PC-3 (cell line): ENCODE results near the gene REXO1. TPM values are rescaled to one million over a fixed set of nuclear protein-coding genes. Genes with fewer than 3 reads are reported as not detected.

Experiments
- ATAC-seq: fragments of 200-7000 bp; cut with Tn5 transposase; 2 replicates; pipeline ENCODE4 v1.9.1; 2020; ENCODE audit warnings: mild to moderate bottlenecking, moderate library complexity
- BruUV-seq: library from RNA; stranded (reverse); fragments of 400-500 nt; replicated peaks from 2 replicates; lab custom pipeline; 2021; lab: Mats Ljungman, UMichigan
- CTCF ChIA-PET: fragments of 300-600 bp; sonication (Branson Sonifier 250); formaldehyde crosslinking; loops from one replicate; lab custom pipeline; 2022; ENCODE audit warnings: antibody characterized with exemption; lab: Charles Lee
- POLR2A ChIA-PET: fragments of 300-600 bp; sonication (Branson Sonifier 250); formaldehyde crosslinking; loops from one replicate; lab custom pipeline; 2022; ENCODE audit warnings: antibody characterized with exemption; ENCODE audit not compliant: unreplicated experiment; lab: Charles Lee
- DNase-seq: peaks from one replicate; pipeline ENCODE4 v3.0.0-alpha.2; 2015
- H2AFZ ChIP-seq: fragments of 300-600 bp; sonication (generic); 2 replicates; pipeline ENCODE4 v1.6.0; 2016; ENCODE audit warnings: antibody characterized with exemption, low read length
- H3F3A ChIP-seq: fragments of 300-600 bp; sonication (generic); one replicate; pipeline ENCODE4 v1.6.0; 2017; ENCODE audit warnings: antibody characterized with exemption, low read length, control low read depth, mild to moderate bottlenecking; ENCODE audit not compliant: unreplicated experiment
- H3K27ac ChIP-seq: fragments of 300-600 bp; sonication (generic); 2 replicates; pipeline ENCODE4 v1.5.1; 2016; ENCODE audit warnings: mild to moderate bottlenecking, low read length
- H3K27me3 ChIP-seq: fragments of 300-600 bp; sonication (generic); 2 replicates; pipeline ENCODE4 v1.6.1; 2016; ENCODE audit warnings: low read length, mixed read lengths
- H3K36me3 ChIP-seq: fragments of 300-600 bp; sonication (generic); 2 replicates; pipeline ENCODE4 v1.6.1; 2016; ENCODE audit warnings: low read depth, mixed run types, low read length, mixed read lengths
- H3K4me1 ChIP-seq: fragments of 300-600 bp; sonication (generic); 2 replicates; pipeline ENCODE4 v1.5.1; 2016; ENCODE audit warnings: low read length; ENCODE audit not compliant: insufficient read depth
- H3K4me2 ChIP-seq: fragments of 300-600 bp; sonication (generic); 2 replicates; pipeline ENCODE4 v1.6.0; 2016; ENCODE audit warnings: low read length
- H3K4me3 ChIP-seq: fragments of 300-600 bp; sonication (generic); 2 replicates; pipeline ENCODE4 v1.5.1; 2016; ENCODE audit warnings: mild to moderate bottlenecking, low read length, mixed read lengths
- H3K79me2 ChIP-seq: fragments of 300-600 bp; sonication (generic); 2 replicates; pipeline ENCODE4 v1.6.1; 2017; ENCODE audit warnings: low read length, mixed read lengths
- H3K9ac ChIP-seq: fragments of 300-600 bp; sonication (generic); 2 replicates; pipeline ENCODE4 v1.6.0; 2016; ENCODE audit warnings: mild to moderate bottlenecking, low read length
- H3K9me2 ChIP-seq: fragments of 300-600 bp; sonication (generic); replicated peaks from 2 replicates; pipeline ENCODE4 v1.6.1; 2016; ENCODE audit warnings: mixed run types, low read length, mixed read lengths
- H3K9me3 ChIP-seq: fragments of 300-600 bp; sonication (generic); 2 replicates; pipeline ENCODE4 v1.6.1; 2016; ENCODE audit warnings: low read length, mixed read lengths
- H4K20me1 ChIP-seq: fragments of 300-600 bp; sonication (generic); 2 replicates; pipeline ENCODE4 v1.6.1; 2016; ENCODE audit warnings: low read length, mixed read lengths
- EZH2 ChIP-seq: fragments of 300-600 bp; sonication (generic); IDR thresholded peaks from one replicate; pipeline ENCODE4 v1.6.1; 2017; ENCODE audit warnings: antibody characterized with exemption, mild to moderate bottlenecking, low read length; ENCODE audit not compliant: unreplicated experiment
- EZH2phosphoT487 ChIP-seq: fragments of 300-600 bp; sonication (generic); IDR thresholded peaks from 2 replicates; pipeline ENCODE4 v1.6.1; 2018; ENCODE audit warnings: mild to moderate bottlenecking, antibody characterized with exemption, low read length, borderline replicate concordance
- intact Hi-C: fragments of 100-400 bp; cut with micrococcal nuclease; formaldehyde crosslinking; loops from 2 replicates; pipeline ENCODE4 v1.9.0; 2023
- total RNA-seq: library from RNA; depleted of rRNA; stranded (reverse); fragments of >200 nt; gene quantifications from 2 replicates; pipeline ENCODE4 v1.2.3, GENCODE V29; 2014
- TF ChIP-seq, protein P1 (sequence below): fragments of 300-600 bp; sonication (generic); conservative IDR thresholded peaks from 2 replicates; pipeline ENCODE4 v1.5.1; 2017; ENCODE audit warnings: antibody characterized with exemption, low read depth, mild to moderate bottlenecking, low read length

Gene REXO1
- total RNA-seq, 1 experiment from 2014 or later: 21.4 TPM

DNA sequence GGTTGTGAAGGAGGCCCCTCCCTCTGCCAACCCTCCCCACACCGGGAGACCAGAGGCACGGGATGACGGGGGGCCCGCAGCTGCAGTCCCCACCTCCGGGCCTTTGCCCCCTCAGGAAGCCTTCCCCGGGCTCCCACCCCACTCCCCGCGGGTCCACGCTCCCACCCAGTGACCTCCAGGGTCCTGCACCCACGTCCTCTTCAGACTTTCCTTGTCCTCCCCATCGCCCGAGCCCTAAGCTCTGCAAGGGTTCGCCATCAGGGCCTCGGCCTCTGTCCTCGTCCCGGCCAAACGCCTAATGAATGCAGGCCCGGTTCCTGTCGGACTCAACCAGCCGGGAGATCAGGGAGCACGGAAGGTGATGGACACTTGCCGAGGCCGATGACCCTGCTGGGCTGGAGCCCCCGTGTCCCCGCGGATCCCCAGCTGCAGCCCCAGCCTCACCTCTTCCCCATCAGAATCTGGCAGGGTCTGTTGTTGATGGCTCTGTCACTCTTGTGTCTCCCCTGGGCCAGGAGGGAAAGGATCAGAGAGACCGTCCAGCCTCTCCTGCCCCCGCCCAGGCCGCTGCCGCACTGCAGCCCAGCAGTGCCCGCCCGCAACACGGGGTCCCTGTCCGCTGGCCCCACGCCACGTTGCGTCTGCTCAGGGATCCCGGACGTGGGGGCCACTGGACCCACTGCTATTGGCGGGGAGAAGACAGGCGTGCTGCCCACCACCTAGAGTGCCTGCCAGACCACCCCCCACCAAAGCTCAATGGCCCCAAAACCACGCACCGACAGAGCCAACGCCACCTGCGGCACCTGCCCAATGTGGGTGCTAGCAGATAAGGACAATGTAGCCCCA is 41.9 kb downstream of the REXO1 start:
- no peaks in the 10 kb centered on the region for H4K20me1 ChIP-seq
- peaks cover 5% of the 10 kb centered on the region for H3K4me1 ChIP-seq
- ATAC-seq: no peak
- no peaks in the 10 kb centered on the region for H3K79me2 ChIP-seq
- intact Hi-C loops: no loop called here
- H3F3A ChIP-seq: no peaks in the 10 kb centered on the region
- TF ChIP-seq, protein P1, sequence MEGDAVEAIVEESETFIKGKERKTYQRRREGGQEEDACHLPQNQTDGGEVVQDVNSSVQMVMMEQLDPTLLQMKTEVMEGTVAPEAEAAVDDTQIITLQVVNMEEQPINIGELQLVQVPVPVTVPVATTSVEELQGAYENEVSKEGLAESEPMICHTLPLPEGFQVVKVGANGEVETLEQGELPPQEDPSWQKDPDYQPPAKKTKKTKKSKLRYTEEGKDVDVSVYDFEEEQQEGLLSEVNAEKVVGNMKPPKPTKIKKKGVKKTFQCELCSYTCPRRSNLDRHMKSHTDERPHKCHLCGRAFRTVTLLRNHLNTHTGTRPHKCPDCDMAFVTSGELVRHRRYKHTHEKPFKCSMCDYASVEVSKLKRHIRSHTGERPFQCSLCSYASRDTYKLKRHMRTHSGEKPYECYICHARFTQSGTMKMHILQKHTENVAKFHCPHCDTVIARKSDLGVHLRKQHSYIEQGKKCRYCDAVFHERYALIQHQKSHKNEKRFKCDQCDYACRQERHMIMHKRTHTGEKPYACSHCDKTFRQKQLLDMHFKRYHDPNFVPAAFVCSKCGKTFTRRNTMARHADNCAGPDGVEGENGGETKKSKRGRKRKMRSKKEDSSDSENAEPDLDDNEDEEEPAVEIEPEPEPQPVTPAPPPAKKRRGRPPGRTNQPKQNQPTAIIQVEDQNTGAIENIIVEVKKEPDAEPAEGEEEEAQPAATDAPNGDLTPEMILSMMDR: no peak
- TF ChIP-seq EZH2phosphoT487 (no peak), EZH2 (no peak)
- no peak overlapping the region for H3K9ac ChIP-seq
- H3K9me3 ChIP-seq: no peaks in the 10 kb centered on the region
- ChIA-PET POLR2A (no interaction called here), CTCF (no interaction called here)
- H3K36me3 ChIP-seq: no peaks in the 10 kb centered on the region
- H3K9me2 ChIP-seq: no peaks in the 10 kb centered on the region
- BruUV-seq: no TSS peak
- no peak overlapping the region for H3K4me2 ChIP-seq
- no peaks in the 10 kb centered on the region for H3K27me3 ChIP-seq
- H3K27ac ChIP-seq: no peak overlapping the region
- H3K4me3 ChIP-seq: no peak overlapping the region
- DNase-seq: no peak
- no peak overlapping the region for H2AFZ ChIP-seq

DNA sequence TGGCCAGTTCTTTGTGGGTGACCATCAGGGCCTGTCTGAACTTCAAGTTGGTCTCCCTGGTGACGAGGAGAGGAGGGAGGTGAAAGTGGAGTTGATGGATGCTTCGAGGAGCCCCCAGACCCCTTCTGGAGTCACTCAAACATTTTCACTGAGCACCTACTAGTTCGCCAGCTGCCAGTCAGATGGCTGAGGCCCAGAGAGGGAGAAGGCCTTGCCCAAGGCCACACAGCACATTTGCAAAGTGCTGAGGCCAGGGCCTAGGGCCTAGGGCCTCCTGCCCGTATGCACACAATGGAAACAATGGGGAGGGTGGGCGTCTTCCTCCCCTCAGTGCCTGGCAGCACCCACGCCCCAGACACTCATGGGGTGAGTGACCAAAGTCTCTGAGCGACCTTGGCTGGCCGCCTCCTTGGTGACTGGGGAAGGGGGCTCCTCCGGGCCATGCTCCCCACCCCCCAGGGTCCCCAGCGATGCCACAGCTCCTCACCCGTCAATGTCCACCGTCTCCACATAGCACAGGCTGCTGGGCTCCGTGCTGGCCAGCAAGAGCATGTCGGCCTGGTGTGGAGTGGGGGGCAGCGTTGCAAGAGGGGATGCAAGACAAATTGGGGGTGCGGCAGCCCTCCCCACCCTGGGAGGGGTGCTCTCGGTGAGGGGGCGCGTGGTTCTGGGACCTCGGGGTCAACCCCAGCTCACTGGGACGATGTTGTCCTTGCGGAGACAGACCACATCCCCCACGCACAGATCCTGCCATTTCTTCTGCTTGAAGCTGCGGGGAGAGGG is 42.7 kb downstream of the REXO1 start:
- no peak overlapping the region for H3K9ac ChIP-seq
- no peaks in the 10 kb centered on the region for H3K27me3 ChIP-seq
- H3K4me1 ChIP-seq: no peaks in the 10 kb centered on the region
- TF ChIP-seq EZH2phosphoT487: no peak
- TF ChIP-seq, protein P1: no peak
- no peak for TF ChIP-seq EZH2
- intact Hi-C loops: no loop called here
- no peak for ATAC-seq
- DNase-seq: no peak
- no peaks in the 10 kb centered on the region for H3K9me2 ChIP-seq
- H3K4me3 ChIP-seq: no peak overlapping the region
- H3K4me2 ChIP-seq: no peak overlapping the region
- H3K79me2 ChIP-seq: no peaks in the 10 kb centered on the region
- CTCF ChIA-PET: no interaction called here
- no peak overlapping the region for H3K27ac ChIP-seq
- H3K9me3 ChIP-seq: no peaks in the 10 kb centered on the region
- no peaks in the 10 kb centered on the region for H3K36me3 ChIP-seq
- BruUV-seq: no TSS peak
- no peaks in the 10 kb centered on the region for H4K20me1 ChIP-seq
- POLR2A ChIA-PET: no interaction called here
- H3F3A ChIP-seq: no peaks in the 10 kb centered on the region
- H2AFZ ChIP-seq: no peak overlapping the region

DNA sequence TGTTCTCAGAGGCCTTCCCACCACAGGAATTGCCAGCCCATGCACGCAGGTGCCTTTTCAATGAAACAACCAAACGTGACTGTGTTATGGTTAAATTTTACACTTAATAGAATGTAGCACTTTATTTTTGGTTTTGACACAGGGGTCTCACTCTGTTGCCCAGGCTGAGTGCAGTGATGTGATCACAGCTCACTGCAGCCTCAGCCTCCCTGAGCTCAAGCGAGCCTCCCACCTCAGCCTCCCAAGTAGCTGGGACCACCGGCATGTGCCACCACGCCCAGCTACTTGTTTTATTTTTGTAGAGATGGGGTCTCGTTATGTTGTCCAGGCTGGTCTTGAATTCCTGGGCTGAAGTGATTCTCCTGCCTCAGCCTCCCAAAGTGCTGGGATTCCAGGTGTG is 43.4 kb downstream of the REXO1 start:
- H3K27ac ChIP-seq: no peak overlapping the region
- no peaks in the 10 kb centered on the region for H3K9me2 ChIP-seq
- ATAC-seq (no peak), DNase-seq (no peak)
- POLR2A ChIA-PET: no interaction called here
- H3K4me2 ChIP-seq: no peak overlapping the region
- no peaks in the 10 kb centered on the region for H3K9me3 ChIP-seq
- no peak overlapping the region for H3K9ac ChIP-seq
- H3K36me3 ChIP-seq: no peaks in the 10 kb centered on the region
- no TSS peak for BruUV-seq
- H3K27me3 ChIP-seq: no peaks in the 10 kb centered on the region
- no peaks in the 10 kb centered on the region for H3K79me2 ChIP-seq
- no peaks in the 10 kb centered on the region for H3F3A ChIP-seq
- H3K4me3 ChIP-seq: no peak overlapping the region
- no peaks in the 10 kb centered on the region for H3K4me1 ChIP-seq
- no peak overlapping the region for H2AFZ ChIP-seq
- TF ChIP-seq, protein P1: no peak
- CTCF ChIA-PET: no interaction called here
- no peaks in the 10 kb centered on the region for H4K20me1 ChIP-seq
- intact Hi-C loops: no loop called here
